DMS153 treated with DMSO at 0.1 percent for 48 hours (cell line): Measurements from ENCODE around the gene ADAMTSL2.

Experiments used
- DNase-seq: peaks from one replicate; lab custom pipeline; 2025; ENCODE audit not compliant: unreplicated experiment; lab: John Stamatoyannopoulos, UW

The ADAMTSL2 gene

GRCh38 chr9:133618726-133619125 lies 84.2 kb downstream of the ADAMTSL2 start:
- no peak for DNase-seq

- peak; percentile 39 for DNase-seq
These were observed 85.3 kb downstream of the ADAMTSL2 start for GRCh38 chr9:133619791-133620190.

GRCh38 chr9:133621725-133622267 lies 87.3 kb downstream of the ADAMTSL2 start:
- DNase-seq = no peak

- no peak for DNase-seq
These were observed 88.1 kb downstream of the ADAMTSL2 start for GRCh38 chr9:133622555-133622954.
